Stimulated activated CD8-positive, alpha-beta memory T cell treated with anti-CD3 and anti-CD28 coated beads, Interleukin-15, amount 100 ng/mL, for 1 hour (primary cell): Measurements from ENCODE around the gene SUN5.

Experiments
- DNase-seq: peaks from one replicate; pipeline ENCODE4 v3.0.0-alpha.2; 2020; ENCODE audit warnings: low read depth

SUN5 gene

GRCh38 chr20:33014336-33015113 is 10.3 kb upstream of the SUN5 start:
- DNase-seq, result no peak

DNA sequence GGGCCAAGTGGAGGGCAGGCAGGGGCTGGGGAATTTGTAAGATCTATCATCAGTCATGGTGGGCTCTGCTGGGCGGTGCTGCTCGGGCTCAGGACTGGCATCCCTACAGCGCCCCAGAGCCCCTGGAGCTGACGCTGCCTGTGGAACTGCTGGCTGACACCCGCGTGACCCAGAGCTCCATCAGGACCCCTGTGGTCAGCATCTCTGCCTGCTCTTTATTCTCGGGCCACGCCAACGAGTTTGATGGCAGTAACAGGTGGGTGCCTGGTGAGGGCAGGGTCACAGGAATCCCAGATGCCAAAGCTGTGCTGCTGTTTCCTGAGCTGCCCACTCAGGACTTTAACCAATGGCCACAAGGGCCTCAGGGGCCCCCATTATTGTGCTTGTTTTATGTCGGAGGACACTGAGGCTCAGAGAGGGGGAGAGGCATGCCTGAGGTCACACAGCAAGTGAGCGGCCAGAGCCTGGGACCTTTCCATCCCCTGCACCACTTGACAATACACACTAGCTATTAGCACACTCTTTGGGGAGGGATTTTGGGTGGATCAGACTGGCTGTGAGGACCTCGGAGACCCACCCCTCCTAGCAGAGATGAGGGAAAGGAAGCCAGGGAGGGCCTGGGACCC is 9.6 kb upstream of the SUN5 start:
- no peak for DNase-seq

DNA sequence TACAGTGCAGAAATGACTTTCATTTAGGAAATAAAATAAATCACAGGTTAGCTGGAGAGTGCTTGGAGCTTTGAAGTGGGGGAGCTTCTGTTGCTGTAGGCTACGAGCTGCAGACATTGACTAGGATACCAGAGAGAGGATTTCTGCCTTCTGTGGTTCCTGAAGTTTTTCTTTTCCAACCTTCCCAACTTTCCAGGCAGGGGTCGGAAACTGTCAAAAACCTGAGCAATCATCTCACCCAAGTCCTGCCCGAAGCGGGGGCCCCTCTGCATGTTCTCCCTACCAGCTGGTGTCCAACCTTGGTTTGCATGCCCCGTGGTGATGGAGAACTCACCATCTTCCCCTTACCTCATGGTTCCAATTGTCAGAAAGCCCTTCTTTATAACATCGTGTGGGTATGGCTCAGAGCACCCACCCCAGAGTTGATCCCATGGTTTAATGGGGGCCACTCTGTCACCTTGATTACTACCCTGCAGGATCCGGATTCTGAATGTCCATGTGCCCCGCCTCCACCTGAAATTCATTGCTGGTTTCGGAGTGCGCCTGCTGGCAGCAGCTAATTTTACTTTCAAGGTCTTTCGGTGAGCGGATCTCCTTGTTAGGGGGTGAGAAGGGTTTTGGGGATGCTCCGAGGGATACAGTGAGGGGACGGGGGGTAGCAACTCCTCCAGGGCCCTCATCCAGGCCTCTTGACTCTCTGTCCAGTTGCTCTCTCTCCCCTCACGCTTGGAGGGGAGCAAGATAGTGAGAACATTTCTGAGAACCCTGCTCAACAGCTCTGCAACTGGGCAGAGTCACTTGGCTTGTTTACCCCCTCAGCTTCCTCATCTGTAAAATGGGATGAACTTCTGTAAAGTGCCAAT is 8.3 kb upstream of the SUN5 start:
- DNase-seq, result no peak

- DNase-seq, result no peak
Measured at GRCh38 chr20:33010674-33011449, 6.6 kb upstream of the SUN5 start.

- DNase-seq, result no peak
Measured at GRCh38 chr20:33010133-33010504, 5.9 kb upstream of the SUN5 start.

- DNase-seq, result no peak
Measured at GRCh38 chr20:33009214-33010132, 5.2 kb upstream of the SUN5 start.

- no peak for DNase-seq
Measured at GRCh38 chr20:33008336-33009213, 4.3 kb upstream of the SUN5 start.

GRCh38 chr20:33007376-33008335 is 3.4 kb upstream of the SUN5 start, which contains the start of gene BPIFB2:
Gene BPIFB2, plus strand, starts transcription at chr20:33007704. Its CDS starts 871 bp downstream, at chr20:33008575.
- no peak for DNase-seq

DNA sequence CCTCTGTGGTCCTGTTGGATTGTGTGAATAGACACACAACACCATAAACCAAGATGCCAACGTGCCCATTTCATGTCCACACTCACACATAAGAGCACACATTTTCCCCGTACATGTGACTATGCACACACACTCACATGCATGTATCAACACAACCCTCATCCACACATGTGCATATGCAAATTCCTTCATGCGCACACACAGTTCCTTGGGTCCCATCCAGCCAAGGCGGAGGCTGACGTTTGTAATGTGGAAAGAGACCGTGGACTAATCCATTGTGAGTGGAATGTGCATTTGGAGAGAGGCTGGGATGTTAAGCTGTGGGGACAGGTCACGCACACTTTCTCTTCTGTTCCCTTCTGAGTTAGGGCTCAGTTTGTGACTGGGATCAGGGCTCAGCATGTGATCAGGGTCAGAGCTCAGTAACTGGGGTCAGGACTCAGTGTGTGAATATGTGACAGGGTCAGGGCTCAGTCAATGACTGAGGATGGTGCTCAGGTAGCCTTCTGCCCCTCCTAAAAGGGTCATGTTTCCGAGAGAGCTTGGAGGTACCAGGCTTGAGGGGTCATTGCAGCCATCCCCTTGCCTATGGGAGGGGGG is 2.6 kb upstream of the SUN5 start:
- no peak for DNase-seq

DNA sequence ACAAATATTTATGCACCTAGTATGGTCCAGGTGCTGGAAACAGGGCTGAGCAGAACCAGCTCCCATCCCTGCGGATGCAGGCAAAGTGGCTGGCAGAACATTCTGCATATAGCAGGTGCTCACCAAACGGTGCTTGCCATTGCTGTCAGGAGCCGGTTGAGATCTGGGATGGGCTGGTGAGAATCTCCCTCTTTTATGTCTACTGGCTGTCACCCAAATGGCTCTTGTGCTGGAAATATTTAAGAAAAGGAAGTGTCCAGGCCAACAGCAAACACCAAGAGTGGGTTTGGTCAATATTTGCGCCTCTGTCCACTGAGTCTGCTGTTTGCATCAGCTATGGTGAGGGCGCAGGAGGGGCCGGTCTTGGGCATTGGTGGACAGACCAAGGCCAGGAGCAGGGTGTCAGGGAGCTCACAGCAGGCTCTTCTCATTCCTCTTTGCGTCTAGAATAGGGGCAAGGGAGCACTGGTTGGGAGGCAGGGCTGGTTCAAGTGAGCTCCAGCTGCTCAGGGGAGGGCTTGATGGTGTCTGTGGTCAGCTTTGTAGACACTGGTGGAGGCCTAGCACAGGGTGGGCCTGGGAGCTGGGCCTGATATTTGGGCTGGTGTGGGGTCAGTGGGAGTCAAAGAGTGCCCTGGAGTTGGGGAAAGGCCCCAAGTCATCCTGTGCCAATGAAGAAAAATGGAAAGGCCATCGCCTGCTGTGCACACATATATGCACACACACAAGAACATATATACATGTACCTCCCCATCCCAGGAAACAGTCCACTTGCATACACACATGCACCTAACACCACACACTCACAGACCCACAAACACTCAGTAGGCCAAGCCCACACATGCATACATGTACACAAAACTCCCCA is 1.9 kb upstream of the SUN5 start:
- DNase-seq, result no peak

- DNase-seq, result no peak
Measured at GRCh38 chr20:33005132-33005566, 916 bp upstream of the SUN5 start.

GRCh38 chr20:33002087-33002808 is 2.0 kb downstream of the SUN5 start:
- no peak for DNase-seq

DNA sequence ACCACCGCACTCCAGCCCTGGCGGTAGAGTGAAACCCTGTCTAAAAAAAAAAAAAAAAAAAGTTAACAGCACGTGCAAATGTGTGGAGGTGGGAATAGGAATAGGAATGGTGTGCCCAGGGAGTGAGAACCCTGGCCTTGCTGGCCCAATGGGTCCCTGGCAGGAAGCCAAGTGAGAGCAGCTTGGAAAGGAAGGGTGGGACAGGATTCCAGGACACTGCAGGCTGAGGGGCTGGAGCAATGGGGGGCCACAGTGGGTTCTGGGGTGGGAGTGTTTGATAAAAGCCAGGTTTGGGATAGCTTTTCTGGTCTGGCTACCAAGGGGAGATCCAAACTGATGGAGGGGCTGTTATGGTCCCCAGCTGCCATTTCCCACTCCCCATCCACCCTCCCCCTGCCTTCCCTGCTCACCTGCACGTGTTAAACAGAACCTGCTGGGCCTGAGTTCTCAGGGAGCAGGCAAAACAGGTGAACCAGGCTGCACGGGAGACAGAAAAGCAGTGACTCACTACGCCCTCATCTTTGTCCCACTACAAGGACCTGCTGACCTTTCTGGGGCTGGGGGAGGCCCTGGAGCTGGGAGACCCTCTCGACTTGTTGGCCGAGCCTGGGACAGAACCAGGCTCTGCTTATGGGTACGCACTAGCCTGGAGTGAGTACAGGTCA is 3.3 kb downstream of the SUN5 start:
- DNase-seq, result no peak

DNA sequence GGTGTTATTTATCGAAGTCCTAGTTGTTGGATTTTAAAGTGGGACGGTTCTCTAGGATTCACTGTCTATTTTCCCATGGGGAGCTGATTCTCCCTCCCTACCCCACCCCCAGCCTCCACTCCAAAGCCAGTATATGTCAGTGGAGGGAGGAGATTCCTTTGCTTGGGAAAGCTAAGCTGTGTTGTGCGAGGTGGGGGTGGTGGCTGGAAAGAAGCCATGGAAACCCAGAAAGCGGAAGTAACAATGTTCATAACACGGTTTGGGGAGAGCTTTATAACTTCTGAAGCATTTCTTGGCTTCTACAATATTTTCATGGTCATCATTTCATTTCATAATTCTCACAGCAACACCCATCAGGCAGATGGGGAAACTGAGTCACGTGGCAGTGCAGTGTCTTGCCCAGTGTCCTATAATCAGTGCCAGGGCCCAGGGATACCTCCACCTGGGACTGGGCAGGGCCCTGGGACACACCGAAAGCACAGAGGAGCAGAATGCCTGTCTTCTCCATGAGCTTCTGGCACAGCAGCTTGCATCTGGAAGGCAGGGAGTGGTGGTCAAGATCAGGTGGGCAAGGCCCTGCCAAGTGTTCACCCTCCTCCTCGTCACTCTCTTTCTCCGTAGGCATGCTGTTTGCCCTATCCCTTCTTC is 4.5 kb downstream of the SUN5 start:
- no peak for DNase-seq

- DNase-seq, result no peak
Measured at GRCh38 chr20:32997431-32997830, 6.8 kb downstream of the SUN5 start.
